ENCODE data around the gene NUCKS1. TPM values are rescaled to one million over a fixed set of nuclear protein-coding genes. Genes with fewer than 3 reads are reported as not detected.

Gene NUCKS1
- total and polyA plus RNA-seq, 2 of the 4 experiments (the other 2 are of a cell fraction): 37.9 to 103 TPM

- ChIA-PET POLR2A (ENCODE audit: unreplicated experiment) (no interaction called here), CTCF (interaction anchor here (1.0 kb wide), 1 partner anchor 8 kb away, joined by 3 read pairs; the partner anchor contains the start of gene SLC45A3)
- Histone ChIP-seq H3K9ac (ENCODE audit: low read depth, low read length) (no peak overlapping the region), H4K20me1 (ENCODE audit: insufficient read depth, low read length) (no peaks in the 10 kb centered on the region), H2BK20ac (ENCODE audit: low read depth, low read length) (no peak overlapping the region), H3K4me2 (ENCODE audit: low read depth, low read length) (no peak overlapping the region), H2BK15ac (ENCODE audit: low read depth, low read length) (no peak overlapping the region), H4K91ac (ENCODE audit: insufficient read depth, low read depth, low read length) (no peak overlapping the region), H3K14ac (replicated peaks; ENCODE audit: low read depth, low read length) (no peak overlapping the region), H3K79me1 (ENCODE audit: low read depth in 1 of 2, low read length in 2 of 2) (no peaks in the 10 kb centered on the region), H3K4me3 (ENCODE audit: insufficient read depth, low read depth, low read length) (no peak overlapping the region), H2BK120ac (ENCODE audit: low read depth, low read length) (no peak overlapping the region; the same call in 1 of the 2 replicates), H3K9me3 (ENCODE audit: control insufficient read depth, insufficient read depth, low read length) (no peaks in the 10 kb centered on the region), H3K27me3 (ENCODE audit: control insufficient read depth, insufficient read depth, low read length) (peaks cover 23% of the 10 kb centered on the region), H2AFZ (replicated peaks; ENCODE audit: low read length, poor library complexity) (no peak overlapping the region), H3K36me3 (ENCODE audit: control insufficient read depth, insufficient read depth, low read length) (no peaks in the 10 kb centered on the region), H2AK5ac (ENCODE audit: low read depth, low read length) (no peak overlapping the region), H3K18ac (ENCODE audit: low read depth, low read length) (no peak overlapping the region), H2BK5ac (ENCODE audit: low read depth, low read length, poor library complexity, severe bottlenecking) (no peak overlapping the region), H4K8ac (ENCODE audit: low read depth in 2 of 2, low read length in 2 of 2) (no peak overlapping the region), H4K5ac (ENCODE audit: low read depth, low read length) (no peak overlapping the region), H2AK9ac (replicated peaks; ENCODE audit: low read depth, low read length, poor library complexity) (no peak overlapping the region), H3K27ac (ENCODE audit: insufficient read depth, low read length) (no peak overlapping the region), H3K56ac (ENCODE audit: extremely low read depth, insufficient read depth, low read length) (no peak overlapping the region), H3K4me1 (ENCODE audit: control insufficient read depth, insufficient read depth, low read length) (no peaks in the 10 kb centered on the region), H3K23ac (ENCODE audit: low read depth, low read length) (no peak overlapping the region), H3K9me1 (ENCODE audit: insufficient read depth, low read length) (no peaks in the 10 kb centered on the region), H3K4ac (ENCODE audit: low read depth, low read length) (no peak overlapping the region)
- intact Hi-C loops (cut with micrococcal nuclease): no loop called here
- DNase-seq (no peak), ATAC-seq (ENCODE audit: low read depth) (no peak)
- no peak for TF ChIP-seq MAFK (IDR thresholded peaks at IDR 0.05; ENCODE audit: low read depth, low read length)
- TF ChIP-seq RFX5 (IDR thresholded peaks at IDR 0.05; ENCODE audit: low read depth, low read length): no peak
- no peak for TF ChIP-seq CHD1 (IDR thresholded peaks at IDR 0.05; ENCODE audit: low read depth, low read length)
- no peak for TF ChIP-seq POLR2A (IDR thresholded peaks at IDR 0.05; ENCODE audit: low read depth, low read length)
- no peak for TF ChIP-seq CEBPB (IDR thresholded peaks at IDR 0.05; ENCODE audit: low read depth, low read length)
- TF ChIP-seq MXI1 (IDR thresholded peaks at IDR 0.05; ENCODE audit: borderline replicate concordance, low read depth, low read length): no peak
- no peak for TF ChIP-seq BHLHE40 (IDR thresholded peaks at IDR 0.05; ENCODE audit: low read depth, low read length)
- TF ChIP-seq CTCF (conservative IDR thresholded peaks at IDR 0.05; ENCODE audit: low read depth, low read length): no peak
- dilution Hi-C loops (cut with HindIII; ENCODE audit: low sequenced_read_pairs, unreplicated experiment): no loop called here
- 100% methylated on average over 1 of the region's 7 CpGs; no CpG with 5 or more reads in 1 of the 2 experiments for WGBS, 2 experiments (ENCODE audit: extremely low coverage in 2 of 2, insufficient read length in 1 of 2)
- in situ Hi-C loops (cut with MboI; ENCODE audit: low sequenced_read_pairs): no loop called here
- BruUV-seq (replicated peaks): no TSS peak
Measured at GRCh38 chr1:205688171-205689080, 61.6 kb downstream of the NUCKS1 start.

Data from IMR-90 (cell line).